IMR-90 (cell line): ENCODE measurements around the gene S100B. TPM values are rescaled to one million over a fixed set of nuclear protein-coding genes. Genes with fewer than 3 reads are reported as not detected.

ENCODE experiments used
- ATAC-seq: fragments of 200-7000 bp; cut with Tn5 transposase; 2 replicates; pipeline ENCODE4 v1.9.1; 2020; ENCODE audit warnings: low read depth, mild to moderate bottlenecking, moderate library complexity
- BruUV-seq: library from RNA; stranded (reverse); fragments of 400-500 nt; replicated peaks from 2 replicates; lab custom pipeline; 2021; lab: Mats Ljungman, UMichigan
- CTCF ChIA-PET: fragments of 300-600 bp; formaldehyde crosslinking; extraction: SDS; loops from one replicate; lab custom pipeline; 2021; ENCODE audit warnings: antibody characterized with exemption; lab: Yijun Ruan, JAX
- POLR2A ChIA-PET: fragments of 300-600 bp; sonication (Branson Sonifier 250); formaldehyde crosslinking; loops from one replicate; lab custom pipeline; 2022; ENCODE audit warnings: antibody characterized with exemption; ENCODE audit not compliant: unreplicated experiment; lab: Charles Lee
- DNase-seq: peaks from one replicate; pipeline ENCODE4 v3.0.0; 2013
- H2AFZ ChIP-seq: replicated peaks from 2 replicates; pipeline ENCODE3; 2013; ENCODE audit warnings: low read length, mild to moderate bottlenecking; ENCODE audit not compliant: poor library complexity
- H2AK5ac ChIP-seq: 2 replicates; pipeline ENCODE4 v1.6.1; 2013; ENCODE audit warnings: low read depth, low read length, inconsistent platforms
- H2AK9ac ChIP-seq: replicated peaks from 2 replicates; pipeline ENCODE3; 2013; ENCODE audit warnings: mild to moderate bottlenecking, low read depth, low read length, moderate library complexity; ENCODE audit not compliant: poor library complexity
- H2BK120ac ChIP-seq: 2 replicates; pipeline ENCODE4 v1.6.1; 2013; ENCODE audit warnings: low read depth, low read length, inconsistent platforms
- H2BK15ac ChIP-seq: 3 replicates; pipeline ENCODE4 v1.6.1; 2013; ENCODE audit warnings: low read depth, low read length, inconsistent platforms
- H2BK20ac ChIP-seq: 2 replicates; pipeline ENCODE4 v1.6.1; 2013; ENCODE audit warnings: low read depth, mild to moderate bottlenecking, inconsistent platforms, low read length, moderate library complexity
- H2BK5ac ChIP-seq: 2 replicates; pipeline ENCODE4 v1.6.1; 2013; ENCODE audit warnings: mild to moderate bottlenecking, low read depth, low read length, inconsistent platforms; ENCODE audit not compliant: poor library complexity, severe bottlenecking
- H3K14ac ChIP-seq: replicated peaks from 2 replicates; pipeline ENCODE4 v1.6.1; 2013; ENCODE audit warnings: low read depth, low read length, inconsistent platforms
- H3K18ac ChIP-seq: 2 replicates; pipeline ENCODE4 v1.6.1; 2013; ENCODE audit warnings: low read depth, low read length, control low read depth
- H3K23ac ChIP-seq: 2 replicates; pipeline ENCODE4 v1.6.1; 2013; ENCODE audit warnings: low read depth, low read length, inconsistent platforms
- H3K27ac ChIP-seq: 2 replicates; pipeline ENCODE4 v1.5.1; 2013; ENCODE audit warnings: mild to moderate bottlenecking, control low read depth, low read length; ENCODE audit not compliant: insufficient read depth
- H3K27me3 ChIP-seq: 2 replicates; pipeline ENCODE4 v1.6.1; 2013; ENCODE audit warnings: low read length; ENCODE audit not compliant: control insufficient read depth, insufficient read depth
- H3K36me3 ChIP-seq: 2 replicates; pipeline ENCODE4 v1.6.1; 2013; ENCODE audit warnings: low read length, mixed read lengths; ENCODE audit not compliant: control insufficient read depth, insufficient read depth
- H3K4ac ChIP-seq: 2 replicates; pipeline ENCODE4 v1.6.1; 2013; ENCODE audit warnings: low read depth, low read length, inconsistent platforms
- H3K4me1 ChIP-seq: 2 replicates; pipeline ENCODE4 v1.6.1; 2013; ENCODE audit warnings: low read length, mixed read lengths; ENCODE audit not compliant: control insufficient read depth, insufficient read depth
- H3K4me2 ChIP-seq: 2 replicates; pipeline ENCODE4 v1.6.1; 2013; ENCODE audit warnings: low read depth, mild to moderate bottlenecking, control low read depth, low read length, moderate library complexity
- H3K4me3 ChIP-seq: 2 replicates; pipeline ENCODE4 v1.5.1; 2013; ENCODE audit warnings: low read depth, mild to moderate bottlenecking, control low read depth, low read length, moderate library complexity; ENCODE audit not compliant: insufficient read depth
- H3K56ac ChIP-seq: 2 replicates; pipeline ENCODE4 v1.6.1; 2013; ENCODE audit warnings: low read length, inconsistent platforms; ENCODE audit not compliant: insufficient read depth; ENCODE audit errors: extremely low read depth
- H3K79me1 ChIP-seq, 2 experiments: 2 replicates each; pipeline ENCODE4 v1.6.1; 2013; ENCODE audit warnings: low read length in 2 of 2, inconsistent platforms in 1 of 2, low read depth in 1 of 2
- H3K9ac ChIP-seq: 2 replicates; pipeline ENCODE4 v1.6.1; 2013; ENCODE audit warnings: low read depth, low read length, control low read depth
- H3K9me1 ChIP-seq: 2 replicates; pipeline ENCODE4 v1.6.1; 2013; ENCODE audit warnings: low read length, inconsistent platforms; ENCODE audit not compliant: insufficient read depth
- H3K9me3 ChIP-seq: 2 replicates; pipeline ENCODE4 v1.6.1; 2013; ENCODE audit warnings: low read length; ENCODE audit not compliant: control insufficient read depth, insufficient read depth
- H4K20me1 ChIP-seq: 2 replicates; pipeline ENCODE4 v1.6.1; 2013; ENCODE audit warnings: low read length, inconsistent platforms; ENCODE audit not compliant: insufficient read depth
- H4K5ac ChIP-seq: 2 replicates; pipeline ENCODE4 v1.6.1; 2013; ENCODE audit warnings: mild to moderate bottlenecking, low read depth, low read length, control low read depth
- H4K8ac ChIP-seq, 2 experiments: 2 replicates each; pipeline ENCODE4 v1.6.1; 2013; ENCODE audit warnings: low read depth in 2 of 2, low read length in 2 of 2, control low read depth in 1 of 2, inconsistent platforms in 1 of 2
- H4K91ac ChIP-seq: 2 replicates; pipeline ENCODE4 v1.6.1; 2013; ENCODE audit warnings: low read depth, low read length, inconsistent platforms; ENCODE audit not compliant: insufficient read depth
- MXI1 ChIP-seq: IDR thresholded peaks from 2 replicates; pipeline ENCODE4 v1.6.1; 2012; ENCODE audit warnings: low read depth, mild to moderate bottlenecking, low read length, moderate library complexity, borderline replicate concordance
- NFE2L2 ChIP-seq: fragments of 150-350 bp; IDR thresholded peaks from 2 replicates; pipeline ENCODE4 v1.6.1; 2016; ENCODE audit warnings: low read depth, mild to moderate bottlenecking, low read length
- RAD21 ChIP-seq: IDR thresholded peaks from 2 replicates; pipeline ENCODE4 v1.6.1; 2012; ENCODE audit warnings: low read length, improper control_type of control experiment
- RCOR1 ChIP-seq: IDR thresholded peaks from 2 replicates; pipeline ENCODE4 v1.6.1; 2012; ENCODE audit warnings: mild to moderate bottlenecking, low read length, improper control_type of control experiment; ENCODE audit not compliant: insufficient replicate concordance
- WGBS, 2 experiments: methylation state at CpG; one replicate each; pipeline versions ENCODE4 v1.1.5 to v1.1.7; 2013; ENCODE audit warnings: missing lambda C conversion rate in 2 of 2; ENCODE audit not compliant: insufficient read length in 1 of 2; ENCODE audit errors: extremely low coverage in 2 of 2; 5-methylcytosine and 5-hydroxymethylcytosine counted together
- dilution Hi-C: fragments of 300-500 bp; cut with HindIII; formaldehyde crosslinking; loops from one replicate; pipeline ENCODE4 v1.14.3; 2018; ENCODE audit warnings: low sequenced_read_pairs; ENCODE audit not compliant: unreplicated experiment
- in situ Hi-C: fragments of 300-500 bp; cut with MboI; formaldehyde crosslinking; loops from 3 replicates; pipeline ENCODE4 v1.14.3; 2019; ENCODE audit warnings: low sequenced_read_pairs, inconsistent platforms, mixed read lengths
- intact Hi-C: fragments of 100-400 bp; cut with micrococcal nuclease; formaldehyde crosslinking; loops from 2 replicates; pipeline ENCODE4 v1.10.0; 2022
- polyA plus RNA-seq, 3 experiments: library from polyadenylated mRNA; depleted of rRNA; stranded (reverse); fragments of >200 nt; gene quantifications; 2 replicates each; pipeline ENCODE4 v1.2.3, GENCODE V29; 2012; ENCODE audit warnings: low replicate concordance in 1 of 3
- total RNA-seq: library from RNA; depleted of rRNA; stranded (reverse); fragments of >200 nt; gene quantifications from 2 replicates; pipeline ENCODE4 v1.2.3, GENCODE V29; 2012

The S100B gene
- total and polyA plus RNA-seq, 2 of the 4 experiments (the other 2 are of a cell fraction), result 0.18 to 0.26 TPM

DNA sequence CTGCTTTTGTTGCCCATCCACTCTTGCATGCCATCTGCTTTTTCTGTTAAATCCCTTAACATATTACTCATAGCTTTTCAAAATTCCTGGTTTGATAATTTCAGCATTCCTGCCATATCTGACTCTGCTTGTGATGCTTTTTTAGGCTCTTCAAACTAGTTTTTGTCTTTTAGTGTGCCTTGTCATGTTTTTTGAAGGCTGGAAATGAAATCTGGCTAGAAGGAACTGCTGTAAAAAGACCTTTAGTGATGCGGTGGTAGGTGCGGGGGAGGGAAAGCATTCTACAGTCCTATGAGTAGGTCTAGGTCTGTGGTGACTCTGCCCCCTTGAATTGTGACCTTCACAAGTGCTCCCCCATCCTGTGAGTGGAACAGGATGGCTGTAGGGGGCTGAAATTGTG lies 15.0 kb upstream of the S100B start:
- H3K23ac ChIP-seq, result no peak overlapping the region
- no peak overlapping the region for H3K4ac ChIP-seq
- no peak overlapping the region for H3K4me3 ChIP-seq
- H2AK5ac ChIP-seq, result 0 out of 2 replicates have a peak overlapping the region, but pooled peaks have one; percentile 49
- H3K27ac ChIP-seq, result no peak overlapping the region
- H2BK20ac ChIP-seq, result no peak overlapping the region
- dilution Hi-C loops, result no loop called here
- no CpG with 5 or more reads among the region's 2 CpGs for WGBS, 2 experiments
- H3K14ac ChIP-seq, result no peak overlapping the region
- ATAC-seq (no peak), DNase-seq (peak; percentile 15)
- H3K56ac ChIP-seq, result no peak overlapping the region
- H3K4me1 ChIP-seq, result peaks cover 1% of the 10 kb centered on the region; the same call in 1 of the 2 replicates
- H3K9me1 ChIP-seq, result no peaks in the 10 kb centered on the region
- H2BK15ac ChIP-seq, result no peak overlapping the region
- H3K36me3 ChIP-seq, result no peaks in the 10 kb centered on the region
- H3K9ac ChIP-seq, result no peak overlapping the region
- H3K4me2 ChIP-seq, result no peak overlapping the region
- H4K91ac ChIP-seq, result no peak overlapping the region
- intact Hi-C loops, result no loop called here
- in situ Hi-C loops, result no loop called here
- peak overlapping the region; percentile 64 for H2BK5ac ChIP-seq
- no TSS peak for BruUV-seq
- no peak overlapping the region for H2AFZ ChIP-seq
- H3K18ac ChIP-seq, result no peak overlapping the region
- H4K5ac ChIP-seq, result no peak overlapping the region
- peaks cover 6% of the 10 kb centered on the region for H3K9me3 ChIP-seq
- H3K79me1 ChIP-seq, result no peaks in the 10 kb centered on the region
- no peak overlapping the region for H2AK9ac ChIP-seq
- H4K8ac ChIP-seq, result no peak overlapping the region
- ChIA-PET CTCF (no interaction called here), POLR2A (no interaction called here)
- TF ChIP-seq RCOR1 (no peak), NFE2L2 (no peak), MXI1 (no peak), RAD21 (no peak)
- H4K20me1 ChIP-seq, result no peaks in the 10 kb centered on the region; the same call in 1 of the 2 replicates
- no peak overlapping the region for H2BK120ac ChIP-seq
- H3K27me3 ChIP-seq, result no peaks in the 10 kb centered on the region; the same call in 1 of the 2 replicates
